CD4-positive, alpha-beta T cell (primary cell): ENCODE measurements around the gene TRIM15. TPM values are rescaled to one million over a fixed set of nuclear protein-coding genes. Genes with fewer than 3 reads are reported as not detected.
"Not testable (repeated sequence)": the region's sequence is repeated elsewhere in the genome, so short reads cannot be mapped to it uniquely, and the experiment has no call there.

Source experiments
- ATAC-seq: fragments of 200-7000 bp; cut with Tn5 transposase; one replicate; pipeline ENCODE4 v1.10.0; 2022; ENCODE audit warnings: mild to moderate bottlenecking; ENCODE audit not compliant: poor library complexity
- CTCF ChIA-PET: fragments of 350-600 bp; sonication (Branson Sonifier 250); formaldehyde crosslinking; loops from one replicate; lab custom pipeline; 2021; ENCODE audit warnings: antibody characterized with exemption, inconsistent platforms; lab: Charles Lee
- POLR2A ChIA-PET: fragments of 350-600 bp; sonication (Branson Sonifier 250); formaldehyde crosslinking; loops from one replicate; lab custom pipeline; 2021; ENCODE audit warnings: antibody characterized with exemption, inconsistent platforms; lab: Charles Lee
- DNase-seq, 14 experiments: peaks; one replicate each; pipeline ENCODE4 v3.0.0-alpha.2; 2013 to 2020; ENCODE audit warnings: mixed read lengths in 2 of 14
- H3K27ac ChIP-seq, 2 donors: one replicate each; pipeline versions ENCODE4 v1.5.1 to v1.7.0; 2013; ENCODE audit warnings: low read length in 2 of 2, low read depth in 1 of 2, mild to moderate bottlenecking in 1 of 2
- H3K27me3 ChIP-seq, 2 experiments: 1 replicate in 1 of 2; 2 replicates in 1 of 2; pipeline versions ENCODE4 v1.6.1 to v1.7.0; 2013; ENCODE audit warnings: low read length in 2 of 2, control low read depth in 1 of 2, mild to moderate bottlenecking in 1 of 2, moderate library complexity in 1 of 2; ENCODE audit not compliant: insufficient read depth in 2 of 2, control insufficient read depth in 1 of 2
- H3K36me3 ChIP-seq: one replicate; pipeline ENCODE4 v1.6.1; 2013; ENCODE audit warnings: low read length, control low read depth; ENCODE audit not compliant: insufficient read depth
- H3K4me1 ChIP-seq: one replicate; pipeline ENCODE4 v1.6.1; 2013; ENCODE audit warnings: low read length, control low read depth; ENCODE audit not compliant: insufficient read depth
- H3K4me3 ChIP-seq: one replicate; pipeline ENCODE4 v1.5.1; 2013; ENCODE audit warnings: mild to moderate bottlenecking, low read length, moderate library complexity
- H3K9me3 ChIP-seq, 2 experiments: 1 replicate in 1 of 2; 2 replicates in 1 of 2; pipeline versions ENCODE4 v1.6.1 to v1.7.0; 2013; ENCODE audit warnings: low read length in 2 of 2, mild to moderate bottlenecking in 2 of 2, control low read depth in 1 of 2, moderate library complexity in 1 of 2; ENCODE audit not compliant: control insufficient read depth in 1 of 2, insufficient read depth in 1 of 2
- H3K27ac Mint-ChIP-seq: one replicate; pipeline ENCODE4 v1.8.0; 2020; ENCODE audit warnings: mixed read lengths
- H3K27me3 Mint-ChIP-seq: one replicate; pipeline ENCODE4 v1.8.0; 2021; ENCODE audit warnings: mixed read lengths
- H3K36me3 Mint-ChIP-seq: one replicate; pipeline ENCODE4 v1.8.0; 2021; ENCODE audit warnings: low read depth, mixed read lengths
- H3K4me1 Mint-ChIP-seq: one replicate; pipeline ENCODE4 v1.8.0; 2021; ENCODE audit warnings: low read depth, mixed read lengths
- H3K4me3 Mint-ChIP-seq: one replicate; pipeline ENCODE4 v1.8.0; 2020; ENCODE audit warnings: mild to moderate bottlenecking, mixed read lengths
- H3K9me3 Mint-ChIP-seq: one replicate; pipeline ENCODE4 v1.8.0; 2020; ENCODE audit warnings: mixed read lengths
- intact Hi-C, 2 experiments: fragments of 100-400 bp; cut with DNase I in 1 of 2; cut with micrococcal nuclease in 1 of 2; formaldehyde crosslinking; loops; one replicate each; pipeline versions ENCODE4 v1.15.1 to v1.9.0; 2023 to 2025; cut with DNase I, micrococcal nuclease
- total RNA-seq, 174 experiments: library from RNA in 2 of 174; stranded (reverse) in 2 of 174; gene quantifications; one replicate each; pipeline ENCODE4 v1.2.3 and lab custom pipeline; 2021 to 2026
- TF ChIP-seq, protein P1 (sequence below): fragments of 200-600 bp; IDR thresholded peaks from one replicate; pipeline ENCODE4 v1.8.0; 2022; ENCODE audit warnings: antibody characterized with exemption, mild to moderate bottlenecking

The TRIM15 gene
- total RNA-seq, 2 experiments from 2014 or later: not detected

- ChIA-PET CTCF (interaction anchor here (0.6 kb wide), 1 partner anchor 26 kb away, joined by 3 read pairs; no protein-coding TSS in a partner anchor), POLR2A (interaction anchor here (0.5 to 3.4 kb wide), 13 partner anchors 9 to 506 kb away, joined by 3 to 61 read pairs (median 5); partner anchors contain the start of genes PPP1R11, PRR3 and TRIM39)
- ATAC-seq (no peak), DNase-seq (no peak)
- H3K27me3 ChIP-seq: no peaks in the 10 kb centered on the region
- H3K4me1 ChIP-seq: peaks cover 36% of the 10 kb centered on the region
- H3K36me3 ChIP-seq: no peaks in the 10 kb centered on the region
- Mint-ChIP-seq H3K9me3 (no peaks in the 10 kb centered on the region), H3K36me3 (peaks cover 18% of the 10 kb centered on the region), H3K4me1 (peaks cover 52% of the 10 kb centered on the region), H3K27ac (peak overlapping the region; percentile 100), H3K4me3 (peak overlapping the region; percentile 96), H3K27me3 (no peaks in the 10 kb centered on the region)
- H3K4me3 ChIP-seq: peak overlapping the region; percentile 90
- intact Hi-C loops: loop anchor here in 1 of 2 experiments (2.0 to 10.0 kb wide), 5 partner anchors 44 to 1980 kb away; partner anchors contain the start of genes ABCF1, GPSM3, PBX2 and PPP1R11
- TF ChIP-seq, protein P1, sequence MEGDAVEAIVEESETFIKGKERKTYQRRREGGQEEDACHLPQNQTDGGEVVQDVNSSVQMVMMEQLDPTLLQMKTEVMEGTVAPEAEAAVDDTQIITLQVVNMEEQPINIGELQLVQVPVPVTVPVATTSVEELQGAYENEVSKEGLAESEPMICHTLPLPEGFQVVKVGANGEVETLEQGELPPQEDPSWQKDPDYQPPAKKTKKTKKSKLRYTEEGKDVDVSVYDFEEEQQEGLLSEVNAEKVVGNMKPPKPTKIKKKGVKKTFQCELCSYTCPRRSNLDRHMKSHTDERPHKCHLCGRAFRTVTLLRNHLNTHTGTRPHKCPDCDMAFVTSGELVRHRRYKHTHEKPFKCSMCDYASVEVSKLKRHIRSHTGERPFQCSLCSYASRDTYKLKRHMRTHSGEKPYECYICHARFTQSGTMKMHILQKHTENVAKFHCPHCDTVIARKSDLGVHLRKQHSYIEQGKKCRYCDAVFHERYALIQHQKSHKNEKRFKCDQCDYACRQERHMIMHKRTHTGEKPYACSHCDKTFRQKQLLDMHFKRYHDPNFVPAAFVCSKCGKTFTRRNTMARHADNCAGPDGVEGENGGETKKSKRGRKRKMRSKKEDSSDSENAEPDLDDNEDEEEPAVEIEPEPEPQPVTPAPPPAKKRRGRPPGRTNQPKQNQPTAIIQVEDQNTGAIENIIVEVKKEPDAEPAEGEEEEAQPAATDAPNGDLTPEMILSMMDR: no peak
- no peaks in the 10 kb centered on the region for H3K9me3 ChIP-seq
- H3K27ac ChIP-seq: peak overlapping the region; percentile 98 to 99
Measured at GRCh38 chr6:30214657-30214982, 51.3 kb downstream of the TRIM15 start.

DNA sequence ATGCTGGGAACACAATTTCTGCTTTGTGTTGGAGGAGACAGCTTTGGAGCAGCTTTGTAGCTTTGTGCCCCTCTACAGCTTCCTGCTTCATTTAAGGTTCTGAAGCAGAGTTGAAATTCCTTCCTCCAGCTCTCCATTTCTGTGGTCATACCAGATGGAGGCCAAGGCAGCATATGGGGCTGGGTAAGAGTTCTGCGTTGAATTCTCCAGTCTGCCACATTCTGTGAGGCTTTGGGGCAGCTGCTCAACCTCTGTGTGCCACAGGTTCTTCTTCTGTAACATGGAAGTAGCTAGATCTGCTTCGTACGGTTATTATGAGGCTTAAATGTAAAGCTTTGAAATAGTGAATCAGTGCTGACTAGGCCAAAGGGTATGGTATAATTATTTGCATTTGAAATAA lies 52.8 kb downstream of the TRIM15 start:
- no peak for DNase-seq
- Mint-ChIP-seq H3K4me1 (peaks cover 41% of the 10 kb centered on the region), H3K36me3 (peaks cover 13% of the 10 kb centered on the region), H3K4me3 (peak overlapping the region; percentile 81), H3K9me3 (no peaks in the 10 kb centered on the region), H3K27me3 (no peaks in the 10 kb centered on the region), H3K27ac (peak overlapping the region; percentile 100)
- CTCF ChIA-PET: interaction anchor here (1.2 kb wide), 1 partner anchor 180 kb away, joined by 3 read pairs; no protein-coding TSS in a partner anchor
- Histone ChIP-seq H3K9me3 (no peaks in the 10 kb centered on the region), H3K27me3 (no peaks in the 10 kb centered on the region), H3K4me3 (no peak overlapping the region), H3K36me3 (no peaks in the 10 kb centered on the region), H3K27ac (no peak overlapping the region), H3K4me1 (peaks cover 24% of the 10 kb centered on the region)
- POLR2A ChIA-PET: interaction anchor here (0.5 to 0.9 kb wide), 2 partner anchors 42 to 110 kb away, joined by 4 to 9 read pairs; partner anchors contain the start of gene TRIM39
- intact Hi-C loops: loop anchor here in 1 of 2 experiments (5.0 to 10.0 kb wide), 4 partner anchors 111 to 1979 kb away; partner anchors contain the start of genes ABCF1, GPSM3, PBX2 and TRIM39
- ATAC-seq: no peak
- TF ChIP-seq, protein P1: no peak

DNA sequence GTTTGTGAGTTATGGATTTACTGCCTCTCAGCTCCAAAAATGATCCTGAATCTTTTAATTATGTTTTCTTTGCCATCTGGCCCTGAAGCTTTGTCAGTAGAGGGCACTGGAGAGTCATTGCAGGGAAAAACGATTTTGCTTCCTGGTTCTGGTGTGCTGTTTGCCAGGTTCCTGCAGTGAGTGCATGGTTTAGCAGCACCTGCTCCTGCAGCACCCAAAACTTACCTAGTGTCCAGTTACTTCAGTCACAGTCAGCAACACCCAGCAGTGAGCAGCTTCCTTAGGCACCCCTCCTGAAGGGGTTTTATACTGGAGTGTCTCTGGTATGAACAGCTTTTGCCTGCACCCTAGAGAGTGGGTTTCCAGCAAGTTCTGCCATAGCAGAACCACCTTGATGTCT lies 55.9 kb downstream of the TRIM15 start:
- ChIA-PET POLR2A (interaction anchor here (0.7 to 2.0 kb wide), 4 partner anchors 107 to 466 kb away, joined by 3 to 12 read pairs (median 4); partner anchors contain the start of genes PPP1R11 and TRIM39), CTCF (interaction anchor here (0.7 to 1.8 kb wide), 10 partner anchors 9 to 181 kb away, joined by 3 to 8 read pairs (median 4); no protein-coding TSS in a partner anchor)
- peaks cover 7 to 12% of the 10 kb centered on the region in 2 experiments for H3K9me3 ChIP-seq
- Mint-ChIP-seq H3K9me3 (peaks cover 3% of the 10 kb centered on the region), H3K36me3 (peaks cover 11% of the 10 kb centered on the region), H3K4me3 (no peak overlapping the region), H3K27me3 (no peaks in the 10 kb centered on the region), H3K4me1 (peaks cover 18% of the 10 kb centered on the region), H3K27ac (peak overlapping the region; percentile 18)
- no peak overlapping the region for H3K27ac ChIP-seq
- ATAC-seq: peak; percentile 73
- intact Hi-C loops: loop anchor here (1.0 to 10.0 kb wide), 6 partner anchors 40 to 1976 kb away; partner anchors contain the start of genes ABCF1 (in 1 of the 2), GPSM3 (in 1 of the 2), PBX2 (in 1 of the 2) and TRIM39 (in 1 of the 2)
- no peaks in the 10 kb centered on the region for H3K27me3 ChIP-seq
- no peak overlapping the region for H3K4me3 ChIP-seq
- no peaks in the 10 kb centered on the region for H3K36me3 ChIP-seq
- peaks cover 8% of the 10 kb centered on the region for H3K4me1 ChIP-seq
- TF ChIP-seq, protein P1: peak; percentile 91
- peak in 13 of 14 experiments; percentile 29 to 78 (median 38) for DNase-seq

DNA sequence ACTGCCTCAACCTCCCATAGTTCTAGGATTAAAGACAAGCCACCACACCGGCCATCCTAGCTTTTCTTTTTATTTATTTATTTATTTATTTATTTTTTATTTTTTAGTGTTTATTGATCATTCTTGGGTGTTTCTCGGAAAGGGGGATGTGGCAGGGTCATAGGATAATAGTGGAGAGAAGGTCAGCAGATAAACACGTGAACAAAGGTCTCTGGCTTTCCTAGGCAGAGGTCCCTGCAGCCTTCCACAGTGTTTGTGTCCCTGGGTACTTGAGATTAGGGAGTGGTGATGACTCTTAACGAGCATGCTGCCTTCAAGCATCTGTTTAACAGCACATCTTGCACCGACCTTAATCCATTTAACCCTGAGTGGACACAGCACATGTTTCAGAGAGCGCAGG lies 58.0 kb downstream of the TRIM15 start:
- H3K4me3 ChIP-seq, H3K4me1 Mint-ChIP-seq, POLR2A ChIA-PET, H3K4me1 ChIP-seq, intact Hi-C loops, H3K36me3 ChIP-seq, H3K4me3 Mint-ChIP-seq, H3K27ac ChIP-seq, ATAC-seq, H3K27me3 Mint-ChIP-seq, H3K36me3 Mint-ChIP-seq, H3K27ac Mint-ChIP-seq, H3K9me3 Mint-ChIP-seq, DNase-seq, H3K27me3 ChIP-seq: not testable (repeated sequence)
- peaks cover 7 to 15% of the 10 kb centered on the region in 2 experiments for H3K9me3 ChIP-seq
- CTCF ChIA-PET: interaction anchor here (0.8 kb wide), 1 partner anchor 119 kb away, joined by 3 read pairs; no protein-coding TSS in a partner anchor

DNA sequence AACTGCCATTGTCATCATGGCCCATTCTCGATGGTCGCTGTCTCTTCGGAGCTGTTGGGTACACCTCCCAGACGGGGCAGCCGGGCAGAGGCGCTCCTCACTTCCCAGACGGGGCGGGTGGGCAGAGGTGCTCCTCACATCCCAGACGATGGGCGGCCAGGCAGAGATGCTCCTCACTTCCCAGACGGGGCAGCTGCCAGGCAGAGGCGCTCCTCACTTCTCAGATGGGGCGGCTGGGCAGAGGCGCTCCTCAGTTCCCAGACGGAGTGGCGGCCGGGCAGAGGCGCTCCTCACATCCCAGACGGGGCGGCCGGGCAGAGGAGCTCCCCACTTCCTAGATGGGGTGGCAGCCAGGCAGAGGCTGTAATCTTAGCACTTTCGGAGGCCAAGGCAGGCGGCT lies 58.6 kb downstream of the TRIM15 start:
- H3K4me3 ChIP-seq, H3K4me1 ChIP-seq, POLR2A ChIA-PET, ATAC-seq, H3K27ac ChIP-seq, H3K27me3 Mint-ChIP-seq, CTCF ChIA-PET, H3K36me3 Mint-ChIP-seq, H3K36me3 ChIP-seq, DNase-seq, H3K27ac Mint-ChIP-seq, H3K27me3 ChIP-seq, H3K4me3 Mint-ChIP-seq, H3K4me1 Mint-ChIP-seq, H3K9me3 Mint-ChIP-seq, intact Hi-C loops: not testable (repeated sequence)
- H3K9me3 ChIP-seq: peaks cover 7 to 15% of the 10 kb centered on the region in 2 experiments
